IPS DF 4.7 (cell line): Measurements from ENCODE around the gene RSBN1L.
"Not testable (repeated sequence)": the region's sequence is repeated elsewhere in the genome, so short reads cannot be mapped to it uniquely, and the experiment has no call there.

Experiments used
- DNase-seq: peaks from one replicate; pipeline ENCODE4 v3.0.0-alpha.2; 2013; ENCODE audit warnings: low spot score; ENCODE audit errors: extremely low read depth

Gene RSBN1L

DNA sequence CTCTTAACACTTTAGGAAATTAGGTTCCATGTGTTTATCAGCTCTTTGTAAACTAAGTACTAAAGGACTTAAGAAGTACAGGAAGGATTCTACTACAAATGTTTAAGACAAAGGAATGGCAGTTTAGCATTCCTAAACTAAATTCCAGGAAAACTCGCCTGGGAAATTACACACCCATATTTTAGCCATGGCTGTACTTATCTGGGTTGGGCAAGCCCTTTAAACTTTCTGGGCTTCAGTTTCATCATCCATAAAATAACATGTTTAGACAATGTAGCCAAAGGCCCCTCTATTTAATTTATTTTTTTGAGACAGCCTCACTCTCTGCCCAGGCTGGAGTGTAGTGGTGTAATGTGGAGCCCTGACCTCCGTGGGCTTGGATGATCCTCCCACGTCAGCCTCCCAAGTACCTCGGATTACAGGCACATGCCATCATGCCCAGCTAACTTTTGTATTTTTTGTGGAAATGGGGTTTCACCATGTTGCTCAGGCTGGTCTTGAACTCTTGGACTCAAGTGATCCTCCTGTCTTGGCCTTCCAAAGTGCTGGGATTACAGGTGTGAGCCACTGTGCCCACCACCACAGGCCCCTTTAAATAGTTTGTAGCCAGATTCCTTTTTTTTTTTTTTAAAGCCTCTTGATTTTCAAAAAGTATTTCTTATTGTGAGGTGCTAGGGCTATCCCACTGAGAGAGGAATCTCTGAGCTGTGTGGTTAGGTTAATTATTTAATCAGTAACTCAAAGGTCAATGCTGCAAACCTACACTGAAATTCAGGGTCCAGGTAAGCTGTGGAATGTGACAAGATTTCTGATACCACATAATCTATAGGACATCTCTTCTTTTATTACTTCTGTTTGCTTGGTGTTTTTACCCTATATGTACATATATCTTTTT, 69.9 kb downstream of the RSBN1L start:
- DNase-seq, result no peak

DNA sequence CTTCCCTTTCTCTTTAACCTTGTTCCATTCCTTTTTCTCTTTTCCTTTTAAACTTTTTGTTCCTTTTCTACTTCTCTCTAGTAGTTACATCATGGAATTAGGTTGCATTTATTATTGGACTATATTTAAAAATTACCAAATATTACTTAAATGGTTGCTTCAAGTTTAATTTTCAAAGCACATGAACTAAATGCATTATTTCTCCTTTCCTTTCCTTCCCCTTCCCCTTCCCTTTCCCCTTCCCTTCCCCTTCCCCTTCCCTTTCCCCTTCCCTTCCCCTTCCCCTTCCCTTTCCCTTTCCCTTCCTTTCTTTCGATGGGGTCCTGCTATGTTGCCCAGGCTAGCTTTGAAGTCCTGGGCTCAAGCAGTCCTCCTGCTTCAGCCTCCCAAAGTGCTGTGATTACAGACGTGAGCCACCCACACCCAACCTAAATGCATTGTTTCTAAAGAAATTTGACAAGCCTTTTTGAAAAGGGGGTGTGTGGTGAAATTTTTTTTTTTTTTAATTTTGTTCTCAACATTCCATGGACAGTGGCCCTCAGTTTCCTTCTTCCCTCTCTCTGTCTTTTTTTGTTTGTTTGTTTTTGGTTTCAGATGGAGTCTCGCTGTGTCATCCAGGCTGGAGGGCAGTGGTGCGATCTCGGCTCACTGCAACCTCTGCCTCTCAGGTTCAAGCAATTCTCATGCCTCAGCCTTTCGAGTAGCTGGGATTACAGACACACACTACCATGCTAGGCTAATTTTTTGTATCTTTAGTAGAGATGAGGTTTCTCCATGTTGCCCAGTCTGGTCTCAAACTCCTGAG, 70.7 kb downstream of the RSBN1L start:
- DNase-seq, result no peak

DNA sequence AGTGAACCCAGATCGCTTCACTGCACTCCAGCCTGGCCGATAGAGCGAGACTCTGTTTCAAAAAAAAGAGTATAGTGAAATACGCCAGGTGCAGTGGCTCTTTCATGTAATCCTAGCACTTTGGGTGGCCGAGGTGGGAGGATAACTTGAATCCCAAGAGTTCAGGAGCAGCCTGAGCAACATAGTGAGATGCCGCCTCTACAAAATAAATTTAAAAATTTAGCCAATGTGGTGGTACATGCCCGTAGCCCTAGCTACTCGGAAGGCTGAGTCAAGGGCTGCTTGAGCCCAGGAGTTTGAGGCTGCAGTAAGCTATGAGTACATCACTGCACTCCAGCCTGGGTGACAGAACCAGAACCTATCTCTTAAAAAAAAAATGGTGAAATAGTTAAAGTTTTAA, 74.1 kb downstream of the RSBN1L start:
- no peak for DNase-seq

DNA sequence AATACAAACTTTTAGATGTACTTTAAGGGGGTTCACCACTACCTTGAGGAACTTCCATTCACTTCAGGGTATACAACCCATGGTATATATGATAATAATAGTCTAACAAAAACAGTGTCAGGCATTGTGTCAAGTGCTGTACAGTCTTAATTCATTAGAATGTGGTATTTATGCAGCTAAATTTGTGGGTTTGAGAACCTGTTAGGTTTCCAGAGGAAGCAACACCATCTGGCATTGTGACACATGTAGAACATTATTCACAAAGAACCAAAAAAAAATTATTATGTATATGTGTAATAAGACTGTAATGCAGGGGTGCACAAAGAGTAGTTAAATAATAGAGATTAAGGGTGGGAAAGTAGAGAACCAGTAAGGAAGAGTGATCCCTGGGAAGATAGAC, 75.6 kb downstream of the RSBN1L start:
- DNase-seq, result no peak

DNA sequence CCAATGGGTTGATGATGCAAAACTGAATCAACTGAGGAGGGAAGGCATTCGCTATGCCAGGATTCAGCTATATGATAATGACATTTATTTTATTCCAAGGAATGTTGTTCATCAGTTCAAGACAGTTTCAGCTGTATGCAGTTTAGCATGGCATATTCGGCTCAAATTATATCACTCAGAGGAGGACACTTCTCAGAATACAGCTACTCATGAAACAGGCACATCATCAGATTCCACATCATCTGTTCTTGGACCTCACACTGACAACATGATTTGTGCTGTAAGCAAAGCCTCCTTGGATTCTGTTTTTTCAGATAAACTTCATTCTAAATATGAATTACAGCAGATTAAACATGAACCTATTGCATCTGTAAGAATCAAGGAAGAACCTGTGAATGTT, 82.3 kb downstream of the RSBN1L start:
- no peak for DNase-seq

DNA sequence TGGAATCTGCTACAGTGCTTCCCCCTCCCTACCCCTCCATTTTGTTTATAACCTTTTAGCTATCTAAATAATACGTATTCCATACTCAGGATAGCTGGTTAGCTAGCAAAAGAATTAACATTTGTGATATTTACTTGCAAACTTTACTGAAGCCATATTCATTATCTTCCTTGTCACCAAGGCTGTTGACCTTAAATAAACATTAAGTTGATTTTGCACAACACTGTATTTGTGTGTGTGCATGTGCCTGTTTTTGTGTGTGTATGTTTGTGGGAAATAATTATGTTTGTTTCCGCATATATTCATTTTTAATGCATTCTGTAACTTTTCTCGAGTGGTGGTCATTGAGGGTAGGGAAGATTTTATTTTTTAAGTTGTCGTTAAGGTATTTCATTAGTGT, 86.1 kb downstream of the RSBN1L start:
- no peak for DNase-seq

DNA sequence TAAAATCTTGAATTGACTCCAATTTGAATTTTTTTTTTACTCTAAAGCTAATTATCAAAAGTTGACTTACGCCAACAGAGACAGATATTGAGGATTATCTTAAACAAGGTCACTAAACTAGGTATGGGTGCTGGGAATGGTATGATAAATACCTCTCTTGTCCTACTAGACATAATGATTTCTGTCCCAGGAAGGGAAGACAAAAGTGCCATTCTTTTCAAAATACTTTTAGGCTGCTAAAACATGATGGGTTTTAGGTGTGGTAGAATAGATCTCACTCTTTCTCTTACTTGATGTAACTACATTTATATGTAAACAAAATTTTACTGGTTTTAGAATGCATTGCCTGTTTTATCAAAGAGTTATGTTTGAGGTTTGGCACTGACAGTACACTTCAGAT, 86.9 kb downstream of the RSBN1L start:
- no peak for DNase-seq

DNA sequence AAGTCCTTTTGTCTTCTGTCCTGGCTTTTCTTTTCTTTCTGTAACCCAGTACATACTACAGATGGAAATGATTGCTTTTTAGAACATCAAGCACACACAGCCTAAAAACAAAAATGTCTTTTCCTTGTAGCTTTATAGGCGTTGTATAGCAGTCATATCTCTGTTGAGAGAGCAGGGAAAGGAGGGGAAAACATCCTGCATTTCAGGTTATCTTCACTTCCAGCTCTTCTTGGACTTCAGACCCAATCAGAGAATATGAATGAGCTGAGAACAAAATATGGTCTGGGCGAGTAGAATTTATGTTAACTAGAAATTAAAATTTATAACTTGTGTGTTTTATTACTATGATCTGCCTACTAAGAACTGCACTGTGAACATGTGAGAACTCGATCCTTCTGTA, 87.3 kb downstream of the RSBN1L start:
- DNase-seq, result no peak

DNA sequence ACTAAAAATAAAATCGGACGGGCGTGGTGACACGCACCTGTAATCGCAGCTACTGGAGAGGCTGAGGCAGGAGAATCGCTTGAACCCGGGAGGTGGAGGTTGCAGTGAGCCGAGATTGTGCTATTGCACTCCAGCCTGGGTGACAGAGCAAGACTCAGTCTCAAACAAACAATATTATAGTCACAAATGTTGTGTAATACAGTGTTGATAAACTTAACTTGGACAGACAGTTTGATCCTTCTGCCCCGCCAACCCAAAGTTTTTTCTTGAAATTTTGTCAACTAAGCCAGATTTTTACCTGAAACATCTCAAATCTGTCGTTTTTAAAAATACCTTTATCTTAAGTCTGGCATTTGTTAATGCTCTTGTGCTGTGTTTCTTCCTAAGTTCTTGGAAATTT, 88.2 kb downstream of the RSBN1L start:
- not testable (repeated sequence) for DNase-seq

DNA sequence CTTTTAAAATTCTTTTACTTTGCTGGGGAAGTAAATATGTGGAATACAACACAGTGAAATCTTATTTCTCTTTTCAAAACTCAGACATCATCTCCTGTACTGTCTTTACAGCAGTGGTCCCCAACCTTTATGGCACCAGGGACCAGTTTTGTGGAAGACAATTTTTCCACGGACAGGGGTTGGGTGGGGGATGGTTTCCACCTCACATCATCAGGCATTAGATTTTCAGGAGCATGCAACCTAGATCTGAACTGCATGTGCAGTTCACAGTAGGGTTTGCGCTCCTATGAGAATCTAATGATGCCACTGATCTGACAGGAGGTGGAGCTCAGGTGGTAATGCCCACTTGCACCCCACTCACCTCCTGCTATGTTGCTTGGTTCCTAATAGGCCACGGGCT, 89.8 kb downstream of the RSBN1L start:
- DNase-seq, result no peak

DNA sequence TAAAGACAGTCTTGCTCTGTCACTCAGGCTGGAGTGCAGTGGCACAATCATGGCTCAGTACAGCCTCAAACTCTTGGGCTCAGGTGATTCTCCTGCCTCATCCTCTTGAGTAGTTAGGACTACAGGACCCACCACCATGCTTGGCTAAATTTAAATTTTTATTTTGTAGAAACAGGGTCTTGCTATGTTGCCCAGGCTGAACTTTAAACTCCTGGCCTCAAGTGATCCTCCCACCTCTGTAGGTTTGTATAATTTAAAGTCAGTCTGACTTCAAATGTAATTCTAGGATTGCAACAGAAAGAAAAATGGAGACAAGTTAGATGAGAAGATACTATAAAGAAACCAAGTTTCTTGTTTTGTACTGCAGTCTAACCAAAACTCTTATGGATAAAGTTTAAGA, 90.5 kb downstream of the RSBN1L start:
- no peak for DNase-seq

DNA sequence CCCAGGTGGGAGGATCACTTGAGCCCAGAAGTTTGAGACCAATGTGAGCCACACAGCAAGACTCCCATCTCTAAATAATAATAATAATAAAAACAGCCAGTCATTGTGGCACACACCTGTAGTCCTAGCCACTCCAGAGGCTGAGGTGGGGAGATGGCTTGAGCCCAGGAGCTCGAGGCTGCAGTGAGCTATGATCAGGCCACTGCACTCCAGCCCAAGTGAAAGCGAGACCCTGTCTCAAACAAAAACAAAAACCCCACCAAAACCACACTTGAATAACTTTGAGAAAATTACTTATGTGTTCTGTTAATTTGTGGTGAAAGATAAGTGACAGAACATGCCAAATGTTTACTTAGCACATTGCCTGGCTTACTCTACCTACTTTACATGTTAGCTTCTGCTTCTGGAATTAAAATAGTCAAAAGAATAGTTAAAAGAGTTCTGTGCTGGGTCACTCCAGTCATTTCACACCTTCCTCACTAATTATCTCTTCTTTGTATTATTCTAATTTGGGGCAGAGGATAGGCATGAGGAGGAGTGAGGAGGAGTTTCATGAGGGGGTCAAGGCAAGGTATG, 92.2 kb downstream of the RSBN1L start:
- DNase-seq, result no peak

DNA sequence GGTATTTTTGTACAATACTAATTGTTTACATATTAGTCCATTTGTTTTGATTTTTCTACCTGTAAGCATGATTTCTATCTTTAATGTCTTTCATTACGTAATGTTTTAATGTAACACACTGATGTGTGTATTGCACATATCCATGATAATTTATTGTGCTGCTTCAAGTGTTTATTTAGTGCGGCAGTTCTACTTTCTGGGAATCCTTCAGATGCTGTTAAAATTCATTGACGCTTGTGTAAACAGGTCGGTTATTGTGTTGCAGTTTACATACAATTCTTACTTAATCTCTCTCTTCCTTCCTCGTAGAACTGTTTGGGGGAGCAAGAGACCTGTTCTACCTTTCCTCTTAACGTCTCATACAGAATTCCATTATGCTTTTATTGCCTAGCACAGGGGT, 95.1 kb downstream of the RSBN1L start:
- no peak for DNase-seq

DNA sequence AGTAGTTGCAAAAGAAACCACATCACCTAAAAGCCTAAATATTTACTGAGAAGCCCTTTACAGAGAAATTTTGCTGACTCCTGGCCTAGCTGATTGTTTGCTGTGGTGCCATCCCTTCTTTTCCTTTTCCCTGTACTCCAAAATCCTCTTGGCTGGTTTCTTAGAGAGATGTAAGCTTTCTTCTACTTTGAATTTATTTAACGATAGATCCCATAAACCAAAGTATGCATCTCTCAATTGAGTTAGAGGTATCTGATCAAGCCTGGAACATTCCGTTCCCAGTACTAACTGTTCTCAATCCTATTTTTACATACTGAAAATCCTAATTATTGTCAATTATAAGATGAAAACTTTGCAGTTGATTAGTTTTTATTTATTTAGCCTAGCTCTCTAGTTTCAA, 95.7 kb downstream of the RSBN1L start:
- no peak for DNase-seq

DNA sequence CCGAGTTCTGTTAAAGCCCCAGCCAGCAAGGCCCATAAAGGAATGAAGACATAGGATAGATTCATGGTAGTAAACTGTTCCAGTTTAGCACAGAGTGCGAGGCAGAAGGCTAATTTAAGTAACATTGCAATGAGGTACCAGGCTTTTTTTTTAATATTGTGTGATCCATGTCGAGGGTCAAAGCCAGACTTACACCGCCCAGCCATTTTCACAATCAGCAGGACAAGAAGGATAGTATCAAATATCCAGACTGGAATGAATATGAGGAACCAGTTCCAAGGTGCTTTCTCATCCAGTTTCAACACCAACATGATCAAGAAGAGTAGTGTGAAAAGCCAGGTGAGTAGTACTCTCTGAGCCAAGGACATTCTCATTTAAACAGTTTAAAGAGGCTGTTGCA, 97.7 kb downstream of the RSBN1L start:
- no peak for DNase-seq

DNA sequence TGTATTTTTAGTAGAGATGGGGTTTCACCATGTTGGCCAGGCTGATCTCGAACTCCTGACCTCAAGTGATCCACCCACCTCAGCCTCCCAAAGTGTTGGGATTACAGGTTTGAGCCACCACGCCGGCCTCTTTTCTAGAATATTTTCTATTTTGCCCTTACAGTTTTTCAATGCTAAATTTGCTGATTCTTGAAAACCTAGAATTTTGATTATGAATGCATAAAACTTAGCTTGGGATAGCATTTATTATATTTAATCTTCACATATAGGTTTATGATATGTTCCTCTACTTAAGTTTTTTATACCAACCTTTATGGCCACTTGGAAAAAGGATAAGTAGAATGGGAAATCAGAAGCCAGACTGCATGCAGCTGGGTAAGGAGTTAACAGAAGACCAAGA, 99.8 kb downstream of the RSBN1L start:
- no peak for DNase-seq

DNA sequence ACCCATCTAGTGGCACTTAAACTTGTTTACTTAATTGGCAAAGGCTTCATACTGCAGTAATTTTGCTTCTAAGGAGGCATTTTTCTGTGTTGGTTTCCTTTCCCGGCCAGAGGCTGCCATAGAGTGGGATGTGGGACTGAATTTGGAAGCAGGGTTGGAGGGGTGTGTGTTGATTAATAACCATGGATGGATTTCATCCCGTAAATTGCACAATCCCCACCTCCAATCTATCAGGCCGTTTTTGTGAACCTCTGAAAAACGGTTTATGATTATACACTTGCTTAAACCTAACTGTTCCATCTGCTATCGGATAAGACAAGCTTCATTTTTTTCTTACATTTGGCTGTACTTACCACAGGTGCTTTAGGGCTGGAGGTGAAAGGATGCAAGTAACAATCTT, 100.7 kb downstream of the RSBN1L start:
- no peak for DNase-seq

DNA sequence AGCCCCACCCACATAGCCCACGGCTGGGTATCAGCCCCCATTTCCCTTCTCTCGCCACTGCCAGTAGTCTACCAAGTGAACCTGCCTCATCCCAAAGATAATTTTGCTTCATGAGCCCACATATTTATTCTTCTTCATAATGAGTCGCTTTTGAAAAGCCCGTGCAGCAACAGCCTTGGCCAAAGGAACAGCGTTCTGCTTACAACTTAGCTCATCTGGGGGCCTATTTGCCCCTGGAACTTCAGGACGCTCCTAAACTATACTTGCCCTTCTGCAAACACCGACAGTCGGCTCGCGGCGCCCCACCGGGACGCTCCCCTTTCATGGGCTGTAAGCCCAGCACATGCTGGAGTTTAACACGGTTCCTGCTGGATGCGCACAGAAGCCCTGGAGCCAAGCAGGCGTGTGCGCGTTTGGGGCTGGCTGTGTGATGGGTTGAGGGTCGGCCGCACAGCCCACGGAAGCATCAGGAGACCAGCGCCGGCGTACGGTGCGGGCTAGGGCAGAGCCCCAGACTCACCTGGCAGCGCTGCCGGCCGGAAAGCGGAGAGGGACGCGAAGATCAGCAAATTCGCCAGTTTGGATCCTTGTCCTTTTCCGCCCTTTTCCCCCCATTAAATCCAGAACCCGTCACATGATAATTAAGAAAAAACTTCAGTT, 101.6 kb downstream of the RSBN1L start:
- no peak for DNase-seq

DNA sequence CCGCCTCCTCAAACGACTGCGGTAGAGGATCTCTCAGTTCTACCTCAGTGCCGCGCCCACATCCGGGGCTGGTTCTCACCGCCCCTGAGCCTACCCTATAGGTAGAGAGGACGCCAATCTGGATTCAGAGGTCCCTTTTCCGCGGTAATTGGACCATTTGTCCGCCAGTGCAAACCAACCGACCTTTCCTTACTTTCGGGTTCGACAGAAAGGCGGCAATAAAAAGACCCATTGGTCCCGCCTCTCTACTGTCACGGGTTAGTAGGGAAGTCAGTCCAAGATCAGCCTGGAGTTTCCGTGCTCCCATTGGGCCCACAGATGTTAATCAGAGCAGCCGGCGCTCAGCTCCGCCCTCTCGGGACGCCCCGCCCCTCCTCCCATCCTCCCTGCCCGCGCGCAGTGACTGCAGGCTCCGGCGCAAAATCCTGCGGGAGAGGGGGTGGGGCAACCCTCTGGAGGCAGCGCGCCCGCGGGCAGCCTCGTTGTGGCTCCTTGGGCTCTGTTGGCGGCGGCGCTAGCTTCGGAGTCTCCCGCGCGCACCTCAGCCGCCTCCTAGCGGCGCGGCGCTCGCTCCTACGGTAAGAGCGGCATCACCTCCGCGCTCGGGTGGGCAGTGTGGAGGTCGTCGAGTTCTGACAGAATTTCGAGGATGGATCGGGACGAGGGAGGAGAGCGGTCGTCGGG, 102.3 kb downstream of the RSBN1L start, which contains the start of the genes PHTF2 and TMEM60:
Gene PHTF2 (plus strand): TSS at position 380 of the 684 bp plus-strand sequence.
Gene TMEM60 (minus strand): TSS at position 41 of the 684 bp plus-strand sequence. CDS start 4,061 bp downstream, outside the sequence.
- peak; percentile 98 for DNase-seq

DNA sequence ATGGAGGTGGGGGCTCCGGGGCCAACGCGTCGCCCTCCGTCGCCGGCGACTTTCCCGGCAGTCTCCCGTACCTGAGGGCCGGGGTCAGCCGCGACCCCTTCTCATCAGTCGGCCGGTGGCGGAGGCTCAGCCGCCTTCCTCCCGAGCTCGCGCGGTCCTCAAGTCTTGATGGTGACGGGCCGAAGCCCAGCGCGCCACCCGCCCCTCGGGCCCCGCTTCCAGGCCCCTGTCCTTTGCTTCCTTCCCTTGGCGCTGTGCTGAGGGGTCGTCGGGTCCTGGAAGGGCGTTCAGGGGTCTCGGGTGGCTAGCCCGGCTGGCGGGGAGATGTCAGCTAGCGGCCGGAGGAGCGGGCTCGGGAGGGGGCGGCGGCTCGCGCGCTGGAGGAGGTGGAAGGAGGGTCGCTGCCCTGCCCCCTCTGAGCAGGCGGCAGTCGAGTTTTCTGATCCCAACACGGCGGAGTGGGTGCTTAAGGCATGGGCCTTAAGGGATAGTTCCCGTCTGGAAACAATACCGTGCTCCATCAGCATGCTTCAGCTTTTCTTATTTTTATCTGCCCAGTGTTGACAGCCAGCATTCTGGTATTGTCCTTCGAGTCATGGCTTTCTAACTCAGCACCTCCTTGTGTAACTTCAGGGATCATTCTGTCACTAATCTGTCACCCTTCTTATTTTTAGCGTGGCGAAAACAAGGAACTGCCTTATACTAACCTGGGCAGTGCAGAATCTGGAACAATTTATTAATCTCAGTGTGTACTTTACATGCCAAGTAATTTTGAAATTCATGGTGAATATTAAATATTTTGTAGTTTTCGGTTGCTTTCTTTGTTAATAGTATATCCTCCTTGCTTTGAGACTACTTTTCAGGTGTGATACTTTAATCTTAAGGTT, 103.1 kb downstream of the RSBN1L start:
- DNase-seq, result no peak
